OCI-LY3 (cell line): ENCODE measurements around the gene TAF3.
A peak's percentile ranks its signal among the peaks of the same experiment; 100 is the strongest.

Source experiments
- H2AFZ ChIP-seq: fragments of 200-600, 300-600 bp; shearing (Covaris generic); 2 replicates; pipeline ENCODE4 v1.6.0; 2014; ENCODE audit warnings: antibody characterized with exemption, low read depth, low read length
- H3K27ac ChIP-seq: fragments of 200-600, 300-600 bp; sonication (generic); 2 replicates; pipeline ENCODE4 v1.5.1; 2014; ENCODE audit warnings: mild to moderate bottlenecking, low read length, moderate library complexity, mixed read lengths
- H3K27me3 ChIP-seq: fragments of 200-600, 300-600 bp; sonication (generic); 2 replicates; pipeline ENCODE4 v1.6.1; 2014; ENCODE audit warnings: low read depth, low read length, mixed read lengths
- H3K36me3 ChIP-seq: fragments of 200-600, 300-600 bp; sonication (generic); replicated peaks from 2 replicates; pipeline ENCODE3; 2014; ENCODE audit warnings: low read depth, low read length, mixed read lengths
- H3K4me1 ChIP-seq: fragments of 300-600, 200-600 bp; sonication (generic); 2 replicates; pipeline ENCODE4 v1.6.1; 2014; ENCODE audit warnings: low read length, mixed read lengths
- H3K4me2 ChIP-seq: fragments of 200-600, 300-600 bp; sonication (generic); 2 replicates; pipeline ENCODE4 v1.6.1; 2014; ENCODE audit warnings: low read length, mixed read lengths
- H3K4me3 ChIP-seq: fragments of 300-600, 200-600 bp; sonication (generic); 2 replicates; pipeline ENCODE4 v1.5.1; 2014; ENCODE audit warnings: antibody characterized with exemption, mild to moderate bottlenecking, low read length, moderate library complexity
- H3K79me2 ChIP-seq: fragments of 300-600, 200-600 bp; shearing (Covaris generic); 2 replicates; pipeline ENCODE4 v1.6.1; 2014; ENCODE audit warnings: mild to moderate bottlenecking, low read length, mixed read lengths
- H3K9ac ChIP-seq: fragments of 300-600, 200-600 bp; shearing (Covaris generic); 2 replicates; pipeline ENCODE4 v1.6.0; 2014; ENCODE audit warnings: mild to moderate bottlenecking, low read length, moderate library complexity
- H3K9me3 ChIP-seq: fragments of 200-600, 300-600 bp; shearing (Covaris generic); 2 replicates; pipeline ENCODE4 v1.6.1; 2014; ENCODE audit warnings: low read length, mixed read lengths; ENCODE audit not compliant: insufficient read depth
- H4K20me1 ChIP-seq: fragments of 200-600, 300-600 bp; sonication (generic); 2 replicates; pipeline ENCODE4 v1.6.1; 2016; ENCODE audit warnings: low read length, mixed read lengths; ENCODE audit not compliant: insufficient read depth
- EZH2phosphoT487 ChIP-seq: fragments of 200-600 bp; shearing (Covaris generic); IDR thresholded peaks from 2 replicates; pipeline ENCODE4 v1.6.1; 2018; ENCODE audit warnings: antibody characterized with exemption, mixed run types, low read depth
- TF ChIP-seq, protein P1 (sequence below): fragments of 200-600, 300-600 bp; sonication (generic); IDR thresholded peaks from 2 replicates; pipeline ENCODE4 v1.5.1; 2014; ENCODE audit warnings: antibody characterized with exemption, low read length, low read depth

Gene TAF3

DNA sequence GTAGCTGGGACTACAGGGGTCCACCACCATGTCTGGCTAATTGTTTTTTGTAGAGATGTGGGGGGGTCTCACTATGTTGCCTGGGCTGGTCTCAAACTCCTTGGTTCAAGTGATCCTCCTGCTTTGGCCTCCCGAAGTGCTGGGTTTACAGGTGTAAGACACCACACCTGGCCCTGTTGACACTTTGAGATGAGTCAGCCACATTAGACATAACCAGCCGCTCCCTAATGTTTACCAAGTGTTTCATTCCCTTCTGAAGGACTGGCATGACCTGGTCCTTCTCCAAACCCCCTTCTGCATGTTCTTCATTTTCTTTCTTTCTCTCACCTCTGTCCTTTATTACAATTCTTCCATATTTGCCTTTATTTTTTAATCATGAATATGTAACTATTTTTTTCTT lies 67.8 kb downstream of the TAF3 start:
- Histone ChIP-seq H3K4me1 (peaks cover 8% of the 10 kb centered on the region), H3K4me3 (no peak overlapping the region), H3K79me2 (no peaks in the 10 kb centered on the region), H2AFZ (no peak overlapping the region), H4K20me1 (peaks cover 3% of the 10 kb centered on the region; the same call in 1 of the 2 replicates), H3K9ac (no peak overlapping the region), H3K4me2 (no peak overlapping the region), H3K9me3 (no peaks in the 10 kb centered on the region), H3K27me3 (no peaks in the 10 kb centered on the region), H3K36me3 (no peaks in the 10 kb centered on the region), H3K27ac (no peak overlapping the region)
- TF ChIP-seq EZH2phosphoT487: no peak
- TF ChIP-seq, protein P1, sequence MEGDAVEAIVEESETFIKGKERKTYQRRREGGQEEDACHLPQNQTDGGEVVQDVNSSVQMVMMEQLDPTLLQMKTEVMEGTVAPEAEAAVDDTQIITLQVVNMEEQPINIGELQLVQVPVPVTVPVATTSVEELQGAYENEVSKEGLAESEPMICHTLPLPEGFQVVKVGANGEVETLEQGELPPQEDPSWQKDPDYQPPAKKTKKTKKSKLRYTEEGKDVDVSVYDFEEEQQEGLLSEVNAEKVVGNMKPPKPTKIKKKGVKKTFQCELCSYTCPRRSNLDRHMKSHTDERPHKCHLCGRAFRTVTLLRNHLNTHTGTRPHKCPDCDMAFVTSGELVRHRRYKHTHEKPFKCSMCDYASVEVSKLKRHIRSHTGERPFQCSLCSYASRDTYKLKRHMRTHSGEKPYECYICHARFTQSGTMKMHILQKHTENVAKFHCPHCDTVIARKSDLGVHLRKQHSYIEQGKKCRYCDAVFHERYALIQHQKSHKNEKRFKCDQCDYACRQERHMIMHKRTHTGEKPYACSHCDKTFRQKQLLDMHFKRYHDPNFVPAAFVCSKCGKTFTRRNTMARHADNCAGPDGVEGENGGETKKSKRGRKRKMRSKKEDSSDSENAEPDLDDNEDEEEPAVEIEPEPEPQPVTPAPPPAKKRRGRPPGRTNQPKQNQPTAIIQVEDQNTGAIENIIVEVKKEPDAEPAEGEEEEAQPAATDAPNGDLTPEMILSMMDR: no peak

DNA sequence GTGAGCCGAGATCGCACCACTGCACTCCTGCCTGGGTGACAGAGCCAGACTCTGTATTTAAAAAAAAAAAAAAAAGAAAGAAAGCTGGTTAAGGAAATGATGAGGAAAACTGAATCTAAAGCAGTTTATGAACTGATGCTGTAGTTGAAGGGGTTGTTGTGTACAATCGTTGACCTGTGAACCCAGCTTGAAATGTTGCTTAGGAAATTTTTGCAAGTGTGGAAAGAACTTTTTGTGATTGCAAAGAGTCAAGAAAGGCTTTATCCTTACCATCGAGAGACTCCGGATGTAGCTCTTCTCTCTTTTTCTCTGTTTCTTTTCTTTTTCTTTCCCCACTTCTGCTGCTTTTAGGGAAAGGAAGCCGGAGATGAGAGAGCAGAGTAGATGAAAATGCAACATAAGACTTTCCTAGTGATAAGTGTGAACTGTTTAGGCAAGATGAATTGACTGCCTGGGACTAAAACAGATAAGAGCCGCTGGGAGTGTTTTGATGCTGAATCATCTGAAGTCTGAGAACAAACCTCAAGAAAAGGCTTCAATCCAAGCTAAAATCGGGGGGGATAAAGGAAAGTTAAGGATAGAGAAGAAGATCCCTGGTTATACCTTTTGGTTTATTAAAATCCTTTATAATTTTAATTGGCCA lies 69.0 kb downstream of the TAF3 start:
- H3K9me3 ChIP-seq: no peaks in the 10 kb centered on the region
- peaks cover 8% of the 10 kb centered on the region for H3K4me1 ChIP-seq
- H4K20me1 ChIP-seq: peaks cover 3% of the 10 kb centered on the region; the same call in 1 of the 2 replicates
- H3K36me3 ChIP-seq: no peaks in the 10 kb centered on the region
- H2AFZ ChIP-seq: no peak overlapping the region
- no peak overlapping the region for H3K9ac ChIP-seq
- no peak overlapping the region for H3K4me2 ChIP-seq
- H3K79me2 ChIP-seq: no peaks in the 10 kb centered on the region
- H3K4me3 ChIP-seq: no peak overlapping the region
- H3K27me3 ChIP-seq: no peaks in the 10 kb centered on the region
- no peak for TF ChIP-seq EZH2phosphoT487
- TF ChIP-seq, protein P1: no peak
- no peak overlapping the region for H3K27ac ChIP-seq

DNA sequence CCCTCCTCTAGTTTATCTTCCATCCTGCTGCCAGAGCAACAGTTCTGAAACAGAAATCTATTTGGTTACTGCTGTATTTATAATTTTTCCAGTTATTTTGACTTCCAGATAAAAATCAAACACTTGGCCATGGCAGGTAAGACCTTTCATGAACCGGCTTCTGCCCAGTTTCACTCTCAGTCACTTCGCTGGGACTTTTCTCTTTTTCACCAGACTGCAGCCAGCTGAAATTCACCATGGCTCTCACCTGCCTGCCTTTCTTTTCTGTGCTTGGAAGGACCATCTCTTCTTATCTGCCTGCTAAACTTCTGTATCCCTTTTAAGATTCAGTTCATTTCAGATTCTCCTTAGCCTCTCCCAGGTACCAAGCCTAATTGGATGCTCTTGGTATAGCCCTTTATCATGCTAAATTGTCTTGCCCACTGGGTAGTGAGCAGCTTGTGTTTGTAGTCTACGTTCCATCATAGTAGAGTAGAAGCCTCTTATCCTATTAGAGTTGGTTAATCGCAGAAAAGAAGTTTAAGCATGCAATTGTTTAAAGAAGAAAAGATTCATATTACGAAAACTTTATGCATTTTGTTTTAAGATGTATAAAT lies 71.7 kb downstream of the TAF3 start:
- Histone ChIP-seq H3K27me3 (no peaks in the 10 kb centered on the region), H4K20me1 (peaks cover 3% of the 10 kb centered on the region; the same call in 1 of the 2 replicates), H3K36me3 (no peaks in the 10 kb centered on the region), H3K4me3 (no peak overlapping the region), H3K27ac (no peak overlapping the region), H2AFZ (no peak overlapping the region), H3K9ac (no peak overlapping the region), H3K4me1 (peaks cover 8% of the 10 kb centered on the region), H3K4me2 (peak overlapping the region; percentile 20; the same call in 1 of the 2 replicates), H3K79me2 (no peaks in the 10 kb centered on the region), H3K9me3 (no peaks in the 10 kb centered on the region)
- no peak for TF ChIP-seq EZH2phosphoT487
- TF ChIP-seq, protein P1: no peak

GRCh38 chr10:7890781-7891180 lies 72.5 kb downstream of the TAF3 start:
- H3K9me3 ChIP-seq: no peaks in the 10 kb centered on the region
- H4K20me1 ChIP-seq: peaks cover 3% of the 10 kb centered on the region; the same call in 1 of the 2 replicates
- no peaks in the 10 kb centered on the region for H3K79me2 ChIP-seq
- no peak overlapping the region for H3K27ac ChIP-seq
- H3K9ac ChIP-seq: no peak overlapping the region
- no peak for TF ChIP-seq EZH2phosphoT487
- TF ChIP-seq, protein P1: no peak
- no peak overlapping the region for H3K4me3 ChIP-seq
- no peaks in the 10 kb centered on the region for H3K36me3 ChIP-seq
- H3K27me3 ChIP-seq: no peaks in the 10 kb centered on the region
- H3K4me2 ChIP-seq: no peak overlapping the region
- H3K4me1 ChIP-seq: peaks cover 8% of the 10 kb centered on the region
- no peak overlapping the region for H2AFZ ChIP-seq
